Amniotic epithelial cell (primary cell): ENCODE data around the gene NARS2.
"Not testable (repeated sequence)": the region's sequence is repeated elsewhere in the genome, so short reads cannot be mapped to it uniquely, and the experiment has no call there.

Experiments
- DNase-seq: peaks from one replicate; pipeline ENCODE4 v3.0.0-alpha.2; 2010; ENCODE audit warnings: low read depth

The NARS2 gene

GRCh38 chr11:78574386-78575381 is at the start of gene NARS2:
Gene NARS2 (minus strand): TSS chr11:78574864. CDS start chr11:78574488, 376 bp downstream.
- peak; percentile 95 for DNase-seq

- no peak for DNase-seq
Observed at GRCh38 chr11:78622666-78623065, 48.0 kb upstream of the NARS2 start.

DNA sequence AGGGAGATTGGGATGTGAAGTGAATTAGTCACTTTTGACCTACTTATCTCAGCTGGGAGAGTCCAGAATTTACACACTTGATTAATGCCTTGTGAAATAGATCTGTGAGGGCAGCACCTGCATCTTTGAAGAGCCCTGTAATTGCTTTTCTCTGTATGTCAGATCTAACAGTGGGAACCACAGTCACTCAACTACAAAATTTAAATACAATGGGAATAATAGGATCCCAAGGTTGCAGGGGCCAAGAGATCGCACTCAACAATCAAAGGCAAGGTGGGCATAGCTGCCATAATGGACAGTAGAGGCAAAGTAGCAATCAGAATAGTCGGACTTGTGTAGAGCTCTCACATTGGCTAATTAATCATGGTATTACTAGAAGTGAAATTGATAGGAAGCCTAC is 45.5 kb upstream of the NARS2 start:
- no peak for DNase-seq

DNA sequence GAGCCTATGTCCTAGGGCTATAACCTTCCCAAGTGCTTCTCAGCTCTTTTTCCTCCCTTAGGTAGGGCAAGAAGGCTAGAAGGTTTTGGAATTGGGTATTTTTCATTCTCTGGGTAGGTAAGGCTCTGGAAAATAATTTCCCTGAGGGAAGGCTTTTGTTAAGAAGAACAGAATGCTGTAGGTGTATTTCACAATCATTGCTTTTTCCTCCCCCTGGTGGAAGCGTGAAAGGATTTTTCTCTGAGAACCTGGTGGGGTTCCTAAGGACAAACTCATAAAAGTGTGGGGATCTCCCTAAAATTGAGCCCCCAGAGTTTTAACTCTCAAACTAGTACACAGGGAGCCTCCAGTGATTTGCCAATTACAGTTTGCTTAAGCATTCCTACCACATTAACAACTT is 41.1 kb upstream of the NARS2 start:
- peak; percentile 23 for DNase-seq

- no peak for DNase-seq
Observed at GRCh38 chr11:78613378-78613813, 38.7 kb upstream of the NARS2 start.

DNA sequence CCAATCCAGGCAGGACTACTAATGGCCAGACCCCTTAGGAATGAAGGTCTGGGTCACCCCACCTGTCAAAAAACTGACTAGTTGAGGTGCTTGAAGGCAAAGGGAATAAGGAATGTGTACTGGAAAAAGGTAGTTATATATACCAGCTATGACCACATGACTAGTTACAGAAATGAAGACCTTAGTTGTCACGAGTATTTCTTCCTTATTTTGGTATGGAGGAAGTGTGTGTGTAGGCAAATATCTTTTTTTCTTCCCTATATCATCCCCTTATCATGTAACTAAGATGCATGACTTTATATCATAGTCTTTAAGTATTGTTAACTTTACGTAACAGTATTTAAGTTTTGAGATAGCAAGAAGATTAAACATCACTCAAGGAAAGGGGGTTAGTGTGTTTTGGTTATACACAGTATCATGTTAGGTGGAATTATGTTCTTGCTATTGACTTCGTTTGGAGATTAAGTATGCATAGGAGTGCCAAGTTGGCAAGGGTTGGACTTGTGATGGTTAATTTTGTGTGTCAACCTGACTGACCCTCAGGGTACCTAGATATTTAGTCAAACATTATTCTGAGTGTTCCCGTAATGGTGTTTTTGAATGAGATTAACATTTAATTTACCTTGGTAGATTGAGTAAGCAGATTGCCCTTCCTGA is 38.2 kb upstream of the NARS2 start:
- DNase-seq, result no peak

GRCh38 chr11:78609321-78609720 is 34.7 kb upstream of the NARS2 start:
- DNase-seq, result not testable (repeated sequence)

GRCh38 chr11:78607696-78608095 is 33.0 kb upstream of the NARS2 start:
- DNase-seq, result peak; percentile 7

- peak; percentile 9 for DNase-seq
Observed at GRCh38 chr11:78606667-78607066, 32.0 kb upstream of the NARS2 start.

DNA sequence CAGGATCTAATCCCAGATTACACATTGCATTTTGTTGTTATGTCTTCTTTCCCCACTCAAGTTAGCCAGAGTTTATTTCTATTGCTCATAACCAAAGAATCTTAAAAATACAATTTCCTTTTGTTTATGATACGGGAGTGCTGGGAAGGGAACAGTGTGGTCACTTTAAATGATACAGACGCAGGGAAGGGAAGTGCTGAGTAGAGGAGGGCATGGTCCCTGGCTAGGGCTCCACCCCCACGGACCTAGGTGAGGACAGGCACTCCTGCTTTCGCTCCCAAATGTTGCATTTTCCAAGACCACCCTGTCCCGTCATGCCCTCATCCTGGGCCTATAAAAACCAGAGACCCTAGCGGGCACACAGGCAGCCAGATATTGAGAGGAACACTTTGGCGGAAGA is 30.6 kb upstream of the NARS2 start:
- DNase-seq, result peak; percentile 35

DNA sequence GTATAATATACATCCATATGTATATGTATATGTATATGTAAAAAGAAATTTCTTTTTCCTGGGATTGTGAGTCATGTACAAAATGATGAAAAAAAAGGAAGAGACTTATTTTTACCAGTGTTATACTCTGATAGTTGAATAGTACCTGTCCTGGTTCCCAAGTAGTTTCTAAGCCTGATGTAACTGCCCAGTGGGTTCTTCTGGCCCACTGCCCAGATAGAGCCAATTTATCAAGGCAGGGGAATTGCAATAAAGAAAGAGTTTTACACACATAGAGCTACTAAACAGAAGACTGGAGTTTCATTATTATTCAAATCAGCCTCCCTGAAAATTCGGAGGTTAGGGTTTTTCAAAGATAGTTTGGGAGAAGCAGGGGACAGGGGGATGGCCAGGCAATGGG is 29.1 kb upstream of the NARS2 start:
- peak; percentile 23 for DNase-seq

GRCh38 chr11:78602771-78603170 is 28.1 kb upstream of the NARS2 start:
- not testable (repeated sequence) for DNase-seq

GRCh38 chr11:78601066-78601465 is 26.4 kb upstream of the NARS2 start:
- not testable (repeated sequence) for DNase-seq

DNA sequence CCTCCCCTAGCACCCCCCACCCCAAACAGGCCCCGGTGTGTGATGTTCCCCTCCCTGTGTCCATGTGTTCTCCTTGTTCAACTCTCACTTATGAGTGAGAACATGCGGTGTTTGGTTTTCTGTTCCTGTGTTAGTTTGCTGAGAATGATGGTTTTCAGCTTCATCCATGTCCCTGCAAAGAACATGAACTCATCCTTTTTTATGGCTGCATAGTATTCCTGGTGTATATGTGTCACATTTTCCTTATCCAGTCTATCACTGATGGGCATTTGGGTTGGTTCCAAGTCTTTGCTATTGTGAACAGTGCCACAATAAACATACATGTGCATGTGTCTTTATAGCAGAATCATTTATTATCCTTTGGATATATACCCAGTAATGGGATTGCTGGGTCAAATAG is 22.9 kb upstream of the NARS2 start:
- not testable (repeated sequence) for DNase-seq

GRCh38 chr11:78595436-78596130 is 20.9 kb upstream of the NARS2 start:
- no peak for DNase-seq

- DNase-seq, result no peak
Observed at GRCh38 chr11:78594814-78595213, 20.1 kb upstream of the NARS2 start.

DNA sequence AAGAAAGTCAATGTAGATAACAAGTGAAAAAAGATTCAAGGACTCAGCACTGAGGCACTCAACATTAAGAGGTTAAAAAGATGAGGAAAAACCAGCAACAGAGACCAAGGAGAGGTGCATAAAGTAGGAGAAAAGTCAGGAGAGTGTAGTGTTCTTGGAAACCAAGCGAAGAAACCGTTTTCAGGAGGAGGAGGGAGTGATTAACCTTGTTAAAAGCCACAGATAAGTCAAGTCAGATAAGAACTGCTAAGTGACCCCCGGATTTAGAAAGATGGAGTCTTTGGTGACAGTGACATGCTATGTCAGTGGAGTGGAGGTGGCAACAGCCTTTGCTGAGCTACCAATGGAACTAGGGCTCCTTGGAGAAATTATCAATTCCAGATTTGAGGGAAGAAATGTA is 13.9 kb upstream of the NARS2 start:
- DNase-seq, result no peak

- DNase-seq, result no peak
Observed at GRCh38 chr11:78587446-78587845, 12.8 kb upstream of the NARS2 start.

- peak; percentile 44 for DNase-seq
Observed at GRCh38 chr11:78586452-78587046, 11.9 kb upstream of the NARS2 start.

DNA sequence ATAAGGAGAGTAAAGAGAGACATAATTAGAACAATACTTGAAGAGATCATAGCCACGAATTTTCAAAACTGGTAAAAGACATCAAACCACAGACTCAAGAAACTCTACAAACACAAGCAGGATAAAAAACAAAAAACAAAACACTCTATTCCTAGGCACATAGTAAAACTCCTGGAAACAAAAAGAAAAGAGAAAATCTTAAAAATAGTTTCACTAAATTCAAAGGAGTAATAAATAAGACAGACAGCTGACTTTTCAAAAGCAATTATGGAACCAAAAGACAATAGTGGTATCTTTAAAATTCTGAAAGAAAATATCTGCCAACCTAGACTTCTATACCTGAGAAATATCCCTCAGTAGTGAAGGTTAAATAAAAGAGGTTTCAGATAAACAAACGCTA is 9.2 kb upstream of the NARS2 start:
- no peak for DNase-seq

DNA sequence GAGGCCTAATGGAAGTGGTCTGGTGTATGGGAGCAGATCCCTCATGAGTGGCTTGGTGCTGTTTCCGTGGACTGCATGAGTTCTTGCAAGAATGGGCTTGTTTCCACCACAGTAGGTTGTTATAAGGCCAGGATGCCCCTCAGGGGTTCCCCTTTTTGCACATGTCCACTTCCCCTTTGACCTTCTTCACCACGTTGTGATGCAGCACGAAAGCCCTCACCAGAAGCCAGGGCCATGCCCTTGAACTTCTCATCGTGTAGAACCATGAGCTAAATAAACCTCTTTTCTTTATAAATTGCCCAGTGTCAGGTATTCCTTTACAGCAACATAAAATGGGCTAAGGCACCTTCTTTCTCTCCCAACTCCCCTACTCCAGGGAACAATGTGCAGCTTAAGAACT is 2.8 kb upstream of the NARS2 start:
- DNase-seq, result no peak

- DNase-seq, result no peak
Observed at GRCh38 chr11:78576549-78577097, 2.0 kb upstream of the NARS2 start.
